WTC11 (cell line): ENCODE data around the gene PLK1.

Experiments
- ATF2 ChIP-seq: sonication (generic); formaldehyde crosslinking; IDR thresholded peaks from 2 replicates; pipeline ENCODE4 v1.8.1; 2022; ENCODE audit warnings: low read depth, missing genetic modification reagents, borderline replicate concordance
- CTCF ChIP-seq: fragments of 200-600 bp; IDR thresholded peaks from 2 replicates; pipeline ENCODE4 v1.8.0; 2022; ENCODE audit warnings: antibody characterized with exemption
- ELF4 ChIP-seq: sonication (generic); formaldehyde crosslinking; IDR thresholded peaks from 2 replicates; pipeline ENCODE4 v1.8.1; 2022; ENCODE audit warnings: low read depth, mild to moderate bottlenecking, moderate library complexity, missing genetic modification reagents
- FOXP4 ChIP-seq: sonication (generic); formaldehyde crosslinking; IDR thresholded peaks from 2 replicates; pipeline ENCODE4 v1.8.0; 2022; ENCODE audit warnings: mild to moderate bottlenecking, missing genetic modification reagents
- MAX ChIP-seq: sonication (generic); formaldehyde crosslinking; IDR thresholded peaks from 2 replicates; pipeline ENCODE4 v1.8.0; 2022; ENCODE audit warnings: mild to moderate bottlenecking, missing genetic modification reagents
- PREB ChIP-seq: sonication (generic); formaldehyde crosslinking; IDR thresholded peaks from 2 replicates; pipeline ENCODE4 v1.8.1; 2022; ENCODE audit warnings: mild to moderate bottlenecking, missing genetic modification reagents, moderate library complexity, borderline replicate concordance
- PRRX2 ChIP-seq: fragments of 250-450 bp; sonication (Bioruptor Pico); IDR thresholded peaks from 2 replicates; pipeline ENCODE4 v1.8.0; 2021; ENCODE audit warnings: mild to moderate bottlenecking
- ZBTB43 ChIP-seq: sonication (generic); formaldehyde crosslinking; IDR thresholded peaks from 2 replicates; pipeline ENCODE4 v1.8.1; 2023; ENCODE audit warnings: mild to moderate bottlenecking, missing genetic modification reagents

- TF ChIP-seq ELF4 (no peak), PRRX2 (no peak), CTCF (no peak), ZBTB43 (CRISPR knock-in tag) (no peak), MAX (no peak), FOXP4 (no peak), PREB (CRISPR knock-in tag) (no peak), ATF2 (CRISPR knock-in tag) (no peak)
Measured at GRCh38 chr16:23701045-23701444, 22.4 kb downstream of the PLK1 start.
